ENCODE measurements around the gene FOXL1. TPM values are rescaled to one million over a fixed set of nuclear protein-coding genes. Genes with fewer than 3 reads are reported as not detected.

FOXL1 gene
- total RNA-seq, 3 donors from 2014 or later (not counting 1 experiment from before 2014, with no cell fraction given): 0.10 TPM; not detected in 2

GRCh38 chr16:86567701-86568581, 10.4 kb upstream of the FOXL1 start:
- Histone ChIP-seq H3K27ac (ENCODE audit: low read length) (no peak overlapping the region), H3K4me1 (ENCODE audit: control insufficient read depth, insufficient read depth, low read length) (peaks cover 12% of the 10 kb centered on the region), H3K9me3 (ENCODE audit: control insufficient read depth, insufficient read depth, low read length) (no peaks in the 10 kb centered on the region), H3K36me3 (ENCODE audit: control insufficient read depth, insufficient read depth, low read length) (no peaks in the 10 kb centered on the region), H3K4me3 (ENCODE audit: low read length) (no peak overlapping the region), H3K27me3 (ENCODE audit: control insufficient read depth, insufficient read depth, low read length) (peaks cover 35% of the 10 kb centered on the region)
- peaks cover 7 to 8% of the 10 kb centered on the region in 2 donors for H3K4me1 Mint-ChIP-seq
- DNase-seq: no peak
- H3K27ac Mint-ChIP-seq: no peak overlapping the region
- no peaks in the 10 kb centered on the region for H3K9me3 Mint-ChIP-seq
- no peak overlapping the region for H3K4me3 Mint-ChIP-seq
- WGBS (ENCODE audit: insufficient coverage): 5% methylated on average over 116 of the region's 116 CpGs
- no peaks in the 10 kb centered on the region for H3K36me3 Mint-ChIP-seq
- TF ChIP-seq CTCF (IDR thresholded peaks at IDR 0.05): no peak
- H3K27me3 Mint-ChIP-seq (ENCODE audit: low read depth in 2 of 2): peaks cover 39 to 45% of the 10 kb centered on the region in 2 donors
- intact Hi-C loops (cut with micrococcal nuclease): no loop called here
- no peak for ATAC-seq

GRCh38 chr16:86568677-86569623, 9.4 kb upstream of the FOXL1 start:
- H3K9me3 Mint-ChIP-seq: no peaks in the 10 kb centered on the region
- ATAC-seq (no peak), DNase-seq (no peak)
- no peak for TF ChIP-seq CTCF (IDR thresholded peaks at IDR 0.05)
- intact Hi-C loops (cut with micrococcal nuclease): no loop called here
- peaks cover 2% of the 10 kb centered on the region in 2 donors for H3K4me1 Mint-ChIP-seq
- H3K27ac Mint-ChIP-seq: no peak overlapping the region
- Histone ChIP-seq H3K27ac (ENCODE audit: low read length) (no peak overlapping the region), H3K27me3 (ENCODE audit: control insufficient read depth, insufficient read depth, low read length) (peaks cover 35% of the 10 kb centered on the region), H3K9me3 (ENCODE audit: control insufficient read depth, insufficient read depth, low read length) (no peaks in the 10 kb centered on the region), H3K36me3 (ENCODE audit: control insufficient read depth, insufficient read depth, low read length) (no peaks in the 10 kb centered on the region), H3K4me1 (ENCODE audit: control insufficient read depth, insufficient read depth, low read length) (peaks cover 6% of the 10 kb centered on the region), H3K4me3 (ENCODE audit: low read length) (no peak overlapping the region)
- 19% methylated on average over 32 of the region's 33 CpGs for WGBS (ENCODE audit: insufficient coverage)
- peaks cover 38 to 43% of the 10 kb centered on the region in 2 donors for H3K27me3 Mint-ChIP-seq (ENCODE audit: low read depth in 2 of 2)
- no peaks in the 10 kb centered on the region for H3K36me3 Mint-ChIP-seq
- no peak overlapping the region for H3K4me3 Mint-ChIP-seq

DNA sequence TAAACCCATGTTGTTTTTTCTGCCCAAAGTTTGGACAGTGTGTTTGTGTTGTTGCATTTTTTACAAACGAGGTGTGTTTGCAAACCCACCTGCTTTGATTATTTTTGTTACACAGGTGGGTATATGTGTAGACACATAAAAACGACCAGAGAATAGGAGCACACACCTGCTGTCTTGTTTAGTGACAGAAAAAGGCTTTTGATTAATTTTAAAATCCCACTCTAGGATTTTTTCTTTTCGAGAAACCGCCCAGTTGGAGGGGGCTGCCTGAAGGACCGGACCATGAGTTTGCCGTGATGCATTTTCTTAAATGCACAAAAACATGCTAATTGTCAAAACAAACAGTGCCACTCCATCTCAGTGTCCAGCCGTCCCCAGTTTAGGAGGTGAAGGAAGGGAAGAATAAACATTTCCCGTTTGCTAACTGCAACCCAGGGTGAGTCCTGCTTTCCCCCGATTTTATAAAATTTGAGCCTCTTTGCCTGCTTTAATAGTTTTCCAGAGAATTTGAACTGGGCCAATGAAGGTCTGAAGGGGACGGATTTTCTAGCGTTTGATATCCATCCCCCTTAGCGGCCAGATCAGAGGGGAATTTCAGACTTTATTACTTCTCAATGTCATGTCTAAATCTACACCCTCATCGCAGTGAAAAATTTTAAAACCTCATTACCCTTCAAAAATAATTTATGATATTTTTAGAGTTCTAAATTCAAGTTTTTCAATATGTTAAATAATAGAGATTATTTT, 8.5 kb upstream of the FOXL1 start:
- no peak for TF ChIP-seq CTCF (IDR thresholded peaks at IDR 0.05)
- no peaks in the 10 kb centered on the region for H3K9me3 ChIP-seq (ENCODE audit: control insufficient read depth, insufficient read depth, low read length)
- Mint-ChIP-seq H3K4me1 (no peaks in the 10 kb centered on the region), H3K27ac (no peak overlapping the region), H3K27me3 (ENCODE audit: low read depth in 2 of 2) (peaks cover 37 to 43% of the 10 kb centered on the region in 2 donors), H3K4me3 (no peak overlapping the region), H3K36me3 (no peaks in the 10 kb centered on the region), H3K9me3 (no peaks in the 10 kb centered on the region)
- H3K4me3 ChIP-seq (ENCODE audit: low read length): no peak overlapping the region
- H3K4me1 ChIP-seq (ENCODE audit: control insufficient read depth, insufficient read depth, low read length): peaks cover 4% of the 10 kb centered on the region
- H3K27ac ChIP-seq (ENCODE audit: low read length): no peak overlapping the region
- intact Hi-C loops (cut with micrococcal nuclease): no loop called here
- ATAC-seq (no peak), DNase-seq (no peak)
- WGBS (ENCODE audit: insufficient coverage): 75% methylated on average over 11 of the region's 13 CpGs
- H3K36me3 ChIP-seq (ENCODE audit: control insufficient read depth, insufficient read depth, low read length): no peaks in the 10 kb centered on the region
- H3K27me3 ChIP-seq (ENCODE audit: control insufficient read depth, insufficient read depth, low read length): peaks cover 26% of the 10 kb centered on the region
